ENCODE measurements around the gene CFAP157.

DNA sequence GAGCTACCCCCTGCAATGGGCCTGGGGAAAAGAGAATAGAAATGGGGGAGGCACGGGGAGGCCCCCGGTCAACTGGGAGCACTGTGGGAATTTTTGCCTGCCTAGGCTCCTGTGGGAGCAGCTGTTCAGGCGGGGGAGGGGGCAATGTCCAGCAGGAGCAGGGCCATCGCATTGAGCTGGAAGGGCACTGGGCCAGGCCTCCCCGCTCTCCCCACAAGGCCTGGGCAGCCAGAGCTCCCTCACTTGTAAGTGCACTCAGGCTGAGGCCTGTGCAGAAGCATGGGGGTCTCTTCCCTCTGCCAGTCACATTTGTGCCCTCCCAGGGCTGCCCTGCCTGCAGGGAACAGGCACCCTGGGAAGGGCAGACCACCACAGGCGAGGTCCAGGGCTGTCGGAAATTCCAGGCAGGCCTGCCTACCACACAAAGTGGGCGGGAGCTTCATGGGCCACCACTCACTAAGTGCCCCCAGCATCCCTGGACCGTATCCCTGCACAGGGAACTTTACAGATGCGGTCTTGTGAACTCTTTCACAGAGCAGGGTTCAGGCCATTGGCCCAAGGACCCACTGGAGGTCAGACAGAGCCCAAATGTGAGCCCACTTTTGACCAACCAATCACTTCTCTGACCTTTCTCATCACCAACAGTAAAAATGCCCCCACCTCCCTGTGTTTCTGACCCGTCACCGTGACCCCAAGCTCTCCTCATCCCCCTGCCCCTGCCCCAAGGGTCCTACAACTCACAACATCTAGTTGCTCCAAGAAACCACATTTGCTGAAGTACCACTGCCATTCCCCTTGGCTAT, 1.0 kb upstream of the CFAP157 start:
- TF ChIP-seq, protein P1, sequence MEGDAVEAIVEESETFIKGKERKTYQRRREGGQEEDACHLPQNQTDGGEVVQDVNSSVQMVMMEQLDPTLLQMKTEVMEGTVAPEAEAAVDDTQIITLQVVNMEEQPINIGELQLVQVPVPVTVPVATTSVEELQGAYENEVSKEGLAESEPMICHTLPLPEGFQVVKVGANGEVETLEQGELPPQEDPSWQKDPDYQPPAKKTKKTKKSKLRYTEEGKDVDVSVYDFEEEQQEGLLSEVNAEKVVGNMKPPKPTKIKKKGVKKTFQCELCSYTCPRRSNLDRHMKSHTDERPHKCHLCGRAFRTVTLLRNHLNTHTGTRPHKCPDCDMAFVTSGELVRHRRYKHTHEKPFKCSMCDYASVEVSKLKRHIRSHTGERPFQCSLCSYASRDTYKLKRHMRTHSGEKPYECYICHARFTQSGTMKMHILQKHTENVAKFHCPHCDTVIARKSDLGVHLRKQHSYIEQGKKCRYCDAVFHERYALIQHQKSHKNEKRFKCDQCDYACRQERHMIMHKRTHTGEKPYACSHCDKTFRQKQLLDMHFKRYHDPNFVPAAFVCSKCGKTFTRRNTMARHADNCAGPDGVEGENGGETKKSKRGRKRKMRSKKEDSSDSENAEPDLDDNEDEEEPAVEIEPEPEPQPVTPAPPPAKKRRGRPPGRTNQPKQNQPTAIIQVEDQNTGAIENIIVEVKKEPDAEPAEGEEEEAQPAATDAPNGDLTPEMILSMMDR (IDR thresholded peaks at IDR 0.05), result no peak
- TF ChIP-seq POLR2AphosphoS5 (IDR thresholded peaks at IDR 0.05; ENCODE audit: insufficient read depth in 1 of 2, low read depth in 1 of 2) (no peak), POLR2A (IDR thresholded peaks at IDR 0.05) (no peak)

All from vagina (tissue), 2 donors.